Measurements from ENCODE around the gene PCDH15. TPM values are rescaled to one million over a fixed set of nuclear protein-coding genes. Genes with fewer than 3 reads are reported as not detected.

The PCDH15 gene
- total and polyA plus RNA-seq, 2 of the 8 experiments (the other 6 are each of a cell fraction or from before 2014, with no cell fraction given): 0.11 TPM; not detected in 1

DNA sequence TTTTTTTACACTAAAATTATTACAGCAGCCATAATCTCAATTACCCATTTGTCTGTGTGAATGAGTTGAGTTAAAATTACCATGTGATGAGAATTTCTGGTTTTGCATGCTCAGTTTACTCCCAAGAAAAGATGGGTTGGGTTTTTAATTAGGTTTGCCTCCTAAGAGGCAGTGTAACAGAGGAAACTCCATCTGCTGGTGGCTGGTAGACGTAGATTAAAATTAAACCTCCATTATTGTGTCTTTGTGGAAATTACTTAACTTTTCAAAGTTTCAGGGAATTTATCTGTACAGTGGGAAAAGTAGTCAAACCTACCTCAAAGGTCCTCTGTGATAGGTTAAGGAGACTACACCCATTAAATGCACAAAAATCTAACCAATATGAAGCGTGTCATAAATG lies 954.2 kb downstream of the PCDH15 start:
- ChIA-PET POLR2A (ENCODE audit: partially characterized antibody) (no interaction called here), CTCF (ENCODE audit: partially characterized antibody) (interaction anchor here (0.6 to 1.6 kb wide), 4 partner anchors 9 to 800 kb away, joined by 3 to 4 read pairs (median 3); no protein-coding TSS in a partner anchor)
- H3K18ac ChIP-seq (ENCODE audit: extremely low read depth, low read length): no peak overlapping the region
- no peaks in the 10 kb centered on the region for H3K79me1 ChIP-seq (ENCODE audit: low read depth, low read length)
- H4K8ac ChIP-seq (ENCODE audit: extremely low read depth, insufficient read depth, low read length): no peak overlapping the region
- DNase-seq (ENCODE audit: low read depth in 1 of 2, low spot score in 2 of 2) (no peak), FAIRE-seq (no peak)
- no peak overlapping the region for H3K27ac ChIP-seq (ENCODE audit: low read depth, low read length)
- TF ChIP-seq CEBPB (IDR thresholded peaks at IDR 0.05; ENCODE audit: low read depth, low read length): no peak
- TF ChIP-seq, protein P1, sequence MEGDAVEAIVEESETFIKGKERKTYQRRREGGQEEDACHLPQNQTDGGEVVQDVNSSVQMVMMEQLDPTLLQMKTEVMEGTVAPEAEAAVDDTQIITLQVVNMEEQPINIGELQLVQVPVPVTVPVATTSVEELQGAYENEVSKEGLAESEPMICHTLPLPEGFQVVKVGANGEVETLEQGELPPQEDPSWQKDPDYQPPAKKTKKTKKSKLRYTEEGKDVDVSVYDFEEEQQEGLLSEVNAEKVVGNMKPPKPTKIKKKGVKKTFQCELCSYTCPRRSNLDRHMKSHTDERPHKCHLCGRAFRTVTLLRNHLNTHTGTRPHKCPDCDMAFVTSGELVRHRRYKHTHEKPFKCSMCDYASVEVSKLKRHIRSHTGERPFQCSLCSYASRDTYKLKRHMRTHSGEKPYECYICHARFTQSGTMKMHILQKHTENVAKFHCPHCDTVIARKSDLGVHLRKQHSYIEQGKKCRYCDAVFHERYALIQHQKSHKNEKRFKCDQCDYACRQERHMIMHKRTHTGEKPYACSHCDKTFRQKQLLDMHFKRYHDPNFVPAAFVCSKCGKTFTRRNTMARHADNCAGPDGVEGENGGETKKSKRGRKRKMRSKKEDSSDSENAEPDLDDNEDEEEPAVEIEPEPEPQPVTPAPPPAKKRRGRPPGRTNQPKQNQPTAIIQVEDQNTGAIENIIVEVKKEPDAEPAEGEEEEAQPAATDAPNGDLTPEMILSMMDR (IDR thresholded peaks at IDR 0.05; ENCODE audit: control extremely low read depth in 1 of 3, insufficient read depth in 1 of 3, low read depth in 1 of 3, low read length in 3 of 3): peak in 2 of 3 experiments; percentile 10 to 26; a peak in 2 of 4 replicates
- no peak for TF ChIP-seq ZNF274 (IDR thresholded peaks at IDR 0.05; ENCODE audit: borderline replicate concordance, extremely low read depth, low read length)
- peak; percentile 28 to 35; a peak in 3 of 4 replicates for TF ChIP-seq RAD21 (IDR thresholded peaks at IDR 0.05 in 1 of 2, conservative IDR thresholded peaks at IDR 0.05 in 1 of 2; ENCODE audit: low read depth in 2 of 2, low read length in 2 of 2)
- no peaks in the 10 kb centered on the region for H3K23me2 ChIP-seq (ENCODE audit: low read depth, low read length)
- no peaks in the 10 kb centered on the region for H3K36me3 ChIP-seq (ENCODE audit: control insufficient read depth in 2 of 4, insufficient read depth in 4 of 4, low read length in 3 of 4)
- H2AFZ ChIP-seq (ENCODE audit: low read length): peak overlapping the region; percentile 61; the same call in 1 of the 2 replicates
- H2AK5ac ChIP-seq (ENCODE audit: low read depth, low read length): no peak overlapping the region
- H2BK5ac ChIP-seq (ENCODE audit: low read depth, low read length): no peak overlapping the region
- no peak overlapping the region for H3K9ac ChIP-seq (replicated peaks in 1 of 4; ENCODE audit: extremely low read depth in 1 of 4, low read depth in 3 of 4, low read length in 3 of 4)
- no peak overlapping the region for H2BK120ac ChIP-seq (replicated peaks; ENCODE audit: low read depth, low read length)
- H3K14ac ChIP-seq (ENCODE audit: insufficient read length): no peak overlapping the region
- no peak overlapping the region for H2BK15ac ChIP-seq (ENCODE audit: low read length)
- no peak overlapping the region for H3K56ac ChIP-seq (replicated peaks; ENCODE audit: insufficient read length, low read depth, low read length)
- H3K23ac ChIP-seq (ENCODE audit: insufficient read length): no peak overlapping the region
- no peak overlapping the region for H3K4me3 ChIP-seq (ENCODE audit: extremely low read depth in 1 of 4, insufficient read depth in 2 of 4, low read depth in 3 of 4, low read length in 4 of 4)
- no peak overlapping the region for H4K91ac ChIP-seq (replicated peaks; ENCODE audit: insufficient read length, low read length)
- H4K20me1 ChIP-seq (replicated peaks in 1 of 2; ENCODE audit: control insufficient read depth in 1 of 2, insufficient read depth in 2 of 2, low read length in 2 of 2): no peaks in the 10 kb centered on the region
- no peak overlapping the region for H3K4me2 ChIP-seq (ENCODE audit: insufficient read depth in 1 of 2, low read depth in 2 of 2, low read length in 2 of 2)
- no peaks in the 10 kb centered on the region for H3K27me3 ChIP-seq (replicated peaks in 1 of 4; ENCODE audit: control insufficient read depth in 3 of 4, extremely low read depth in 1 of 4, insufficient read depth in 3 of 4, low read length in 3 of 4)
- no peaks in the 10 kb centered on the region for H3K4me1 ChIP-seq (replicated peaks in 1 of 4; ENCODE audit: control insufficient read depth in 3 of 4, insufficient read depth in 4 of 4, low read length in 3 of 4)
- no peak overlapping the region for H3K4ac ChIP-seq (replicated peaks; ENCODE audit: insufficient read length, low read depth, low read length)
- no peaks in the 10 kb centered on the region for H3K79me2 ChIP-seq (ENCODE audit: control insufficient read depth in 1 of 2, insufficient read depth in 2 of 2, low read length in 2 of 2)
- no peak overlapping the region for H2BK20ac ChIP-seq (ENCODE audit: low read length)
- H2BK12ac ChIP-seq (ENCODE audit: low read depth, low read length): no peak overlapping the region
- H3K9me3 ChIP-seq (ENCODE audit: insufficient read depth in 2 of 2, low read depth in 1 of 2, low read length in 1 of 2): no peaks in the 10 kb centered on the region
- 92% methylated on average over 2 of the region's 2 CpGs; no CpG with 5 or more reads in 1 of the 2 experiments for whole genome bisulfite sequencing, 2 experiments (ENCODE audit: extremely low coverage in 1 of 2, insufficient coverage in 1 of 2, insufficient read length in 1 of 2, insufficient replicate concordance in 2 of 2, low coverage in 1 of 2, low lambda C conversion rate in 2 of 2, missing lambda C conversion rate in 1 of 2)
- no peak overlapping the region for H4K5ac ChIP-seq (ENCODE audit: insufficient read length, low read depth, low read length)
